ENCODE results near the gene EFHC1. TPM values are rescaled to one million over a fixed set of nuclear protein-coding genes. Genes with fewer than 3 reads are reported as not detected.

The EFHC1 gene
- total RNA-seq, 1 donor from 2014 or later: 33.8 TPM

DNA sequence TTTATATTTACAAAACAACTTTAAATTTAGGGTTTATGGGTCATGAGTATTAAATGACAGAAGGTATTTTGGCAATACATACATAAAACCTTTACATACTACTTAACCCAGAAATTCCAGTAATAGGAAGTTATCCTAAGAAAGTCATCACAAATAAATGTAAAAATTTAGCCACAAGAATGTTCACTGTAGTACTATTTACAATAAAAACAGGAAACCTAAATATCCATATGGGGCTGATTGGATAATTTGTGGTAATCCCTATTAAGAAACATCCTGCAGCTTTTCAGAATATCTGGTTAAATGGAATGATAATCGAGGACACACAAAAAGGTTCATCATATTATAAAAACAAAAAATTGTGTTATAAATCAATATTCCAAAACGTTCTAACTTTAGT lies 112.3 kb downstream of the EFHC1 start:
- H3K27me3 Mint-ChIP-seq (ENCODE audit: unreplicated experiment): no peaks in the 10 kb centered on the region
- H3K27ac Mint-ChIP-seq (ENCODE audit: unreplicated experiment): peak overlapping the region; percentile 76
- no peak for DNase-seq (ENCODE audit: extremely low spot score, unreplicated experiment)
- no peaks in the 10 kb centered on the region for H3K9me3 Mint-ChIP-seq (ENCODE audit: unreplicated experiment)
- peaks cover 51% of the 10 kb centered on the region for H3K36me3 Mint-ChIP-seq (ENCODE audit: unreplicated experiment)
- TF ChIP-seq, protein P1, sequence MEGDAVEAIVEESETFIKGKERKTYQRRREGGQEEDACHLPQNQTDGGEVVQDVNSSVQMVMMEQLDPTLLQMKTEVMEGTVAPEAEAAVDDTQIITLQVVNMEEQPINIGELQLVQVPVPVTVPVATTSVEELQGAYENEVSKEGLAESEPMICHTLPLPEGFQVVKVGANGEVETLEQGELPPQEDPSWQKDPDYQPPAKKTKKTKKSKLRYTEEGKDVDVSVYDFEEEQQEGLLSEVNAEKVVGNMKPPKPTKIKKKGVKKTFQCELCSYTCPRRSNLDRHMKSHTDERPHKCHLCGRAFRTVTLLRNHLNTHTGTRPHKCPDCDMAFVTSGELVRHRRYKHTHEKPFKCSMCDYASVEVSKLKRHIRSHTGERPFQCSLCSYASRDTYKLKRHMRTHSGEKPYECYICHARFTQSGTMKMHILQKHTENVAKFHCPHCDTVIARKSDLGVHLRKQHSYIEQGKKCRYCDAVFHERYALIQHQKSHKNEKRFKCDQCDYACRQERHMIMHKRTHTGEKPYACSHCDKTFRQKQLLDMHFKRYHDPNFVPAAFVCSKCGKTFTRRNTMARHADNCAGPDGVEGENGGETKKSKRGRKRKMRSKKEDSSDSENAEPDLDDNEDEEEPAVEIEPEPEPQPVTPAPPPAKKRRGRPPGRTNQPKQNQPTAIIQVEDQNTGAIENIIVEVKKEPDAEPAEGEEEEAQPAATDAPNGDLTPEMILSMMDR (IDR thresholded peaks at IDR 0.05): no peak
- H3K4me1 Mint-ChIP-seq (ENCODE audit: unreplicated experiment): peaks cover 75% of the 10 kb centered on the region
- H3K4me3 Mint-ChIP-seq (ENCODE audit: unreplicated experiment): no peak overlapping the region

DNA sequence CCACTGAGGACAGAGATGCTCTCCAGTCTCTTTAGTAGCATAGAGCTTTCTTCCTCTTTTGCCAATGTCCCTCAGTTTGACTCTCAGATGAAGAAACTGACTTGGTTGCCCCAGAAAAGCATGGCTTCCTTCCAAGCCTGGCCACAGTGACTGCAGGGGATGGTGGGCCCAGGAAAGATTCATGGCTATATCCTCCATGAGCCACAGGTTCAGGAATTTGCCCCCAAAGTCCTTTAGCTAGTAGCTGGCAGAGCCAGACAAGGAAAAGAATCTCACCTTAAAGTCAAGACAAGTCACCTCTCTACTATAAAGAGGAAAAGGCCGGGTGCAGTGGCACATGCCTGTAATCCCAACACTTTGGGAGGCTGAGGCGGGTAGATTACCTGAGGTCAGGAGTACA lies 113.3 kb downstream of the EFHC1 start:
- TF ChIP-seq, protein P1 (IDR thresholded peaks at IDR 0.05): no peak
- Mint-ChIP-seq H3K27me3 (ENCODE audit: unreplicated experiment) (no peaks in the 10 kb centered on the region), H3K4me1 (ENCODE audit: unreplicated experiment) (peaks cover 81% of the 10 kb centered on the region), H3K9me3 (ENCODE audit: unreplicated experiment) (no peaks in the 10 kb centered on the region), H3K36me3 (ENCODE audit: unreplicated experiment) (peaks cover 49% of the 10 kb centered on the region), H3K4me3 (ENCODE audit: unreplicated experiment) (no peak overlapping the region), H3K27ac (ENCODE audit: unreplicated experiment) (peak overlapping the region; percentile 69)
- DNase-seq (ENCODE audit: extremely low spot score, unreplicated experiment): no peak

DNA sequence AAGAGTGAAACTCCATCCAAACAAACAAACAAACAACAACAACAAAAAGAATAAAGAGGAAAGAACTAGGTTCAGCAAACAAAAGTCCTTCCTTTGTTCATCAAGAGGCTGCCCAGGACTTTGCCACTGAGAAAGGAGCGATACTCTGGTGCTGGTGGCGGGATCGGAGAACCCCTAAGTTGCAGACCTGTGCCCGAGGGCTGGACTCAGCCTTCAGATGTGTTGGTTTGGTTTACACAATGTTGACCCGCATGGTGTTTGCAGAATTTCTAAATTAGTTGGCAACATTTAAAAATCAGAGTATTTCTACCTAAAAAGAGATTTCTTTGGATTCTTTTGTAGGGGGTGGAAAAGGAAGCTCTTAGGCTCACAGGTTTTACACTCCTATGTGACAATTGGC lies 114.2 kb downstream of the EFHC1 start:
- TF ChIP-seq, protein P1 (IDR thresholded peaks at IDR 0.05): no peak
- Mint-ChIP-seq H3K27me3 (ENCODE audit: unreplicated experiment) (no peaks in the 10 kb centered on the region), H3K36me3 (ENCODE audit: unreplicated experiment) (peaks cover 54% of the 10 kb centered on the region), H3K4me3 (ENCODE audit: unreplicated experiment) (no peak overlapping the region), H3K4me1 (ENCODE audit: unreplicated experiment) (peaks cover 84% of the 10 kb centered on the region), H3K9me3 (ENCODE audit: unreplicated experiment) (no peaks in the 10 kb centered on the region), H3K27ac (ENCODE audit: unreplicated experiment) (peak overlapping the region; percentile 69)
- DNase-seq (ENCODE audit: extremely low spot score, unreplicated experiment): no peak

DNA sequence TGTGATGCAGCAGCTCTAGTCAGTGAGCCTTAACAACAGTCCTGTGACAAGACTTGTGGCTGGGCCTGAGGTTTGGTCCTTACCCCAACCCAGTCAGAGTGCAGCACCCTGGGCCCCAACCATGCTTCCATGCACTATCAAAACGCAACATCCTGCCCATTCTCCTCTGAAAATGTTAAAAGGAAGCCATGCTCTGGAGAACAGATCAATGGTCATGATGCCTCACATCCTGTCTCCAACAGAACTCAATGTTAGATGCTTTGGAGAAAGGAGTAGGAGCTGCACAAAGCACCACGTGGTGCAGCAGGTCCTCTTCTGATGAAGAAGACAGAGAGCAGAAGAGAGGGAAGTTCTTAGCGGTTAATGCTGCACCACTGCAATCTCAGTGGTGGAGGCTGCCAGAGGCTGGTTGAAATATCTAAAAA lies 114.8 kb downstream of the EFHC1 start:
- Mint-ChIP-seq H3K36me3 (ENCODE audit: unreplicated experiment) (peaks cover 54% of the 10 kb centered on the region), H3K4me3 (ENCODE audit: unreplicated experiment) (no peak overlapping the region), H3K27ac (ENCODE audit: unreplicated experiment) (peak overlapping the region; percentile 69), H3K4me1 (ENCODE audit: unreplicated experiment) (peaks cover 90% of the 10 kb centered on the region), H3K27me3 (ENCODE audit: unreplicated experiment) (no peaks in the 10 kb centered on the region), H3K9me3 (ENCODE audit: unreplicated experiment) (no peaks in the 10 kb centered on the region)
- TF ChIP-seq, protein P1 (IDR thresholded peaks at IDR 0.05): no peak
- no peak for DNase-seq (ENCODE audit: extremely low spot score, unreplicated experiment)

DNA sequence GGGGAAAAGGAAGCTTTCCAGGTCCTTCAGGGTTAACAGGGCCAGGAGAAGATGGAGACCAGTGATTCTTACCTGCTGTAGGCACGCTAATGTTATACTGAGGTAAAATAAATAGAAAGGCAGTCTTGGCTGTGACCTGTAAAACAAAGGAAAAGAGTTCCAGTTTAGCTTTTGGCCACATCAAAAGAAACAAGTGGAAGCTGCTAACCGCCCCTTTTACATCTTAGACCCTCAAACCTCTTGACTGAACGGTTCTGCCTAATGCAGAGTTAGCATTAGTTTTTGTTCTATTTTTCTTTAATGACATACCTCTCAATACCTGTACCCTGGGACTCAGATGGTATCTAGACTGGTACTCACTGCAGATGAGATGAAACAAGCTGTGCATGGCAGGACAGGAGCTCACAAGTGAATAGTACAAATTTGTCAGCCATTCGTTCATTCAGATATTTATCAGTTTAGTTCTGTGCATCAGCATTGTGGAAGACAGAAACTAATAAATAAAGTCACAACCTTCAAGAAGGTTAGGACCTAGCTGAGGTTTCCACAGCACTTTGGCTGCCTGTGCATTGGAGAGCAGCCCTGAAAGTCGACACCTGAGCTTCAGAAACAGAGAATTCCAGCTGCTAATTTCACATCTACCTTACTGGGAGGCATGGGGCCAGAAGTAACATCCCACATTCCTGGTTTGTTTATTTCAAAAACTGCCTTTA lies 115.7 kb downstream of the EFHC1 start:
- H3K4me1 Mint-ChIP-seq (ENCODE audit: unreplicated experiment): peaks cover 92% of the 10 kb centered on the region
- H3K4me3 Mint-ChIP-seq (ENCODE audit: unreplicated experiment): no peak overlapping the region
- TF ChIP-seq, protein P1 (IDR thresholded peaks at IDR 0.05): no peak
- H3K36me3 Mint-ChIP-seq (ENCODE audit: unreplicated experiment): peaks cover 51% of the 10 kb centered on the region
- H3K9me3 Mint-ChIP-seq (ENCODE audit: unreplicated experiment): no peaks in the 10 kb centered on the region
- H3K27ac Mint-ChIP-seq (ENCODE audit: unreplicated experiment): peak overlapping the region; percentile 58
- no peak for DNase-seq (ENCODE audit: extremely low spot score, unreplicated experiment)
- no peaks in the 10 kb centered on the region for H3K27me3 Mint-ChIP-seq (ENCODE audit: unreplicated experiment)

All from osteocyte (in vitro differentiated cells).